Measurements from ENCODE around the gene AIFM2.
"Not testable (repeated sequence)": the region's sequence is repeated elsewhere in the genome, so short reads cannot be mapped to it uniquely, and the experiment has no call there.

DNA sequence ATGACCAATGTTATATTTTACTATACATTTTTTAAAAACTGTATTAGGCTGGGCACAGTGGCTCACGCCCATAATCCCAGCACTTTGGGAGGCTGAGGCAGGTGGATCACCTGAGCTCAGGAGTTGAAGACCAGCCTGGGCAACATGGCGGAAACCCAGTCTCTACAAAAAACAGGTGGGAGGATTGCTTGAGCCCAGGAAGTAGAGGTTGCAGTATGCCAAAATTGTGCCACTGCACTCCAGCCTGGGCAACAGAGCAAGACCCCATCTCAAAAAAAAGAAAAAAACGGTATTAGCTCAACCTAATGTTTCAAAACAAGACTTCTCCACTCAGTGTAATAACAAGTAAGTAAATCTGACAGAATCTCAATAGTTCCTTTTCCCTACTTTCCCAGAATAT lies 26.7 kb upstream of the AIFM2 start:
- TF ChIP-seq, protein P1, sequence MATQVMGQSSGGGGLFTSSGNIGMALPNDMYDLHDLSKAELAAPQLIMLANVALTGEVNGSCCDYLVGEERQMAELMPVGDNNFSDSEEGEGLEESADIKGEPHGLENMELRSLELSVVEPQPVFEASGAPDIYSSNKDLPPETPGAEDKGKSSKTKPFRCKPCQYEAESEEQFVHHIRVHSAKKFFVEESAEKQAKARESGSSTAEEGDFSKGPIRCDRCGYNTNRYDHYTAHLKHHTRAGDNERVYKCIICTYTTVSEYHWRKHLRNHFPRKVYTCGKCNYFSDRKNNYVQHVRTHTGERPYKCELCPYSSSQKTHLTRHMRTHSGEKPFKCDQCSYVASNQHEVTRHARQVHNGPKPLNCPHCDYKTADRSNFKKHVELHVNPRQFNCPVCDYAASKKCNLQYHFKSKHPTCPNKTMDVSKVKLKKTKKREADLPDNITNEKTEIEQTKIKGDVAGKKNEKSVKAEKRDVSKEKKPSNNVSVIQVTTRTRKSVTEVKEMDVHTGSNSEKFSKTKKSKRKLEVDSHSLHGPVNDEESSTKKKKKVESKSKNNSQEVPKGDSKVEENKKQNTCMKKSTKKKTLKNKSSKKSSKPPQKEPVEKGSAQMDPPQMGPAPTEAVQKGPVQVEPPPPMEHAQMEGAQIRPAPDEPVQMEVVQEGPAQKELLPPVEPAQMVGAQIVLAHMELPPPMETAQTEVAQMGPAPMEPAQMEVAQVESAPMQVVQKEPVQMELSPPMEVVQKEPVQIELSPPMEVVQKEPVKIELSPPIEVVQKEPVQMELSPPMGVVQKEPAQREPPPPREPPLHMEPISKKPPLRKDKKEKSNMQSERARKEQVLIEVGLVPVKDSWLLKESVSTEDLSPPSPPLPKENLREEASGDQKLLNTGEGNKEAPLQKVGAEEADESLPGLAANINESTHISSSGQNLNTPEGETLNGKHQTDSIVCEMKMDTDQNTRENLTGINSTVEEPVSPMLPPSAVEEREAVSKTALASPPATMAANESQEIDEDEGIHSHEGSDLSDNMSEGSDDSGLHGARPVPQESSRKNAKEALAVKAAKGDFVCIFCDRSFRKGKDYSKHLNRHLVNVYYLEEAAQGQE (IDR thresholded peaks at IDR 0.05; ENCODE audit: low read depth, low read length), result not testable (repeated sequence)
- TF ChIP-seq NFIC (IDR thresholded peaks at IDR 0.05; ENCODE audit: low read depth, low read length); NRF1 (conservative IDR thresholded peaks at IDR 0.05; ENCODE audit: low read depth, low read length): not testable (repeated sequence)
- TF ChIP-seq, protein P2, sequence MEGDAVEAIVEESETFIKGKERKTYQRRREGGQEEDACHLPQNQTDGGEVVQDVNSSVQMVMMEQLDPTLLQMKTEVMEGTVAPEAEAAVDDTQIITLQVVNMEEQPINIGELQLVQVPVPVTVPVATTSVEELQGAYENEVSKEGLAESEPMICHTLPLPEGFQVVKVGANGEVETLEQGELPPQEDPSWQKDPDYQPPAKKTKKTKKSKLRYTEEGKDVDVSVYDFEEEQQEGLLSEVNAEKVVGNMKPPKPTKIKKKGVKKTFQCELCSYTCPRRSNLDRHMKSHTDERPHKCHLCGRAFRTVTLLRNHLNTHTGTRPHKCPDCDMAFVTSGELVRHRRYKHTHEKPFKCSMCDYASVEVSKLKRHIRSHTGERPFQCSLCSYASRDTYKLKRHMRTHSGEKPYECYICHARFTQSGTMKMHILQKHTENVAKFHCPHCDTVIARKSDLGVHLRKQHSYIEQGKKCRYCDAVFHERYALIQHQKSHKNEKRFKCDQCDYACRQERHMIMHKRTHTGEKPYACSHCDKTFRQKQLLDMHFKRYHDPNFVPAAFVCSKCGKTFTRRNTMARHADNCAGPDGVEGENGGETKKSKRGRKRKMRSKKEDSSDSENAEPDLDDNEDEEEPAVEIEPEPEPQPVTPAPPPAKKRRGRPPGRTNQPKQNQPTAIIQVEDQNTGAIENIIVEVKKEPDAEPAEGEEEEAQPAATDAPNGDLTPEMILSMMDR (IDR thresholded peaks at IDR 0.05 in 2 of 3, conservative IDR thresholded peaks at IDR 0.05 in 1 of 3; ENCODE audit: control insufficient read depth in 2 of 3, extremely low read depth in 1 of 3, insufficient read depth in 1 of 3, low read depth in 3 of 3, low read length in 3 of 3), result not testable (repeated sequence)

All from GM12878 (cell line).